ENCODE measurements around the gene XPO4.
A peak's percentile ranks its signal among the peaks of the same experiment; 100 is the strongest.

- TF ChIP-seq, protein P1, sequence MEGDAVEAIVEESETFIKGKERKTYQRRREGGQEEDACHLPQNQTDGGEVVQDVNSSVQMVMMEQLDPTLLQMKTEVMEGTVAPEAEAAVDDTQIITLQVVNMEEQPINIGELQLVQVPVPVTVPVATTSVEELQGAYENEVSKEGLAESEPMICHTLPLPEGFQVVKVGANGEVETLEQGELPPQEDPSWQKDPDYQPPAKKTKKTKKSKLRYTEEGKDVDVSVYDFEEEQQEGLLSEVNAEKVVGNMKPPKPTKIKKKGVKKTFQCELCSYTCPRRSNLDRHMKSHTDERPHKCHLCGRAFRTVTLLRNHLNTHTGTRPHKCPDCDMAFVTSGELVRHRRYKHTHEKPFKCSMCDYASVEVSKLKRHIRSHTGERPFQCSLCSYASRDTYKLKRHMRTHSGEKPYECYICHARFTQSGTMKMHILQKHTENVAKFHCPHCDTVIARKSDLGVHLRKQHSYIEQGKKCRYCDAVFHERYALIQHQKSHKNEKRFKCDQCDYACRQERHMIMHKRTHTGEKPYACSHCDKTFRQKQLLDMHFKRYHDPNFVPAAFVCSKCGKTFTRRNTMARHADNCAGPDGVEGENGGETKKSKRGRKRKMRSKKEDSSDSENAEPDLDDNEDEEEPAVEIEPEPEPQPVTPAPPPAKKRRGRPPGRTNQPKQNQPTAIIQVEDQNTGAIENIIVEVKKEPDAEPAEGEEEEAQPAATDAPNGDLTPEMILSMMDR (IDR thresholded peaks at IDR 0.05), result peak; percentile 70
- TF ChIP-seq POLR2A (IDR thresholded peaks at IDR 0.05) (no peak), EP300 (IDR thresholded peaks at IDR 0.05) (no peak)
Measured at GRCh38 chr13:20828539-20829364, 73.8 kb downstream of the XPO4 start.

All from suprapubic skin (tissue), 3 donors.